HEK293 (cell line): ENCODE results near the gene STX11.

Experiments
- REST ChIP-seq: fragments of 450-650 bp; formaldehyde crosslinking; IDR thresholded peaks from 2 replicates; pipeline ENCODE4 v1.5.1; 2016; ENCODE audit warnings: missing biosample characterization, missing genetic modification characterization
- ZBTB21 ChIP-seq: fragments of 450-650 bp; formaldehyde crosslinking; IDR thresholded peaks from 2 replicates; pipeline ENCODE4 v1.5.1; 2017; ENCODE audit warnings: missing biosample characterization, missing genetic modification characterization
- ZNF221 ChIP-seq: fragments of 450-650 bp; formaldehyde crosslinking; IDR thresholded peaks from 2 replicates; pipeline ENCODE4 v1.5.1; 2017; ENCODE audit warnings: missing biosample characterization, missing genetic modification characterization, borderline replicate concordance
- ZNF274 ChIP-seq, 2 experiments: fragments of 200-500 bp in 1 of 2; fragments of 450-650 bp in 1 of 2; sonication (Bioruptor generic) in 1 of 2; formaldehyde crosslinking in 1 of 2; IDR thresholded peaks; 2 replicates each; pipeline versions ENCODE4 v1.5.1 to v1.6.1; 2014 to 2016; ENCODE audit warnings: borderline replicate concordance in 1 of 2, inconsistent platforms in 1 of 2, low read length in 1 of 2, missing biosample characterization in 1 of 2, missing genetic modification characterization in 1 of 2
- ZNF488 ChIP-seq: fragments of 450-650 bp; formaldehyde crosslinking; IDR thresholded peaks from 2 replicates; pipeline ENCODE4 v1.5.1; 2016; ENCODE audit warnings: missing biosample characterization, missing genetic modification characterization
- ZNF776 ChIP-seq: fragments of 450-650 bp; formaldehyde crosslinking; IDR thresholded peaks from 2 replicates; pipeline ENCODE4 v1.5.0; 2017; ENCODE audit warnings: missing biosample characterization, missing genetic modification characterization, borderline replicate concordance
- TF ChIP-seq, protein P1 (sequence below): fragments of 450-650 bp; formaldehyde crosslinking; IDR thresholded peaks from 2 replicates; pipeline ENCODE4 v1.5.1; 2016; ENCODE audit warnings: missing biosample characterization, missing genetic modification characterization

DNA sequence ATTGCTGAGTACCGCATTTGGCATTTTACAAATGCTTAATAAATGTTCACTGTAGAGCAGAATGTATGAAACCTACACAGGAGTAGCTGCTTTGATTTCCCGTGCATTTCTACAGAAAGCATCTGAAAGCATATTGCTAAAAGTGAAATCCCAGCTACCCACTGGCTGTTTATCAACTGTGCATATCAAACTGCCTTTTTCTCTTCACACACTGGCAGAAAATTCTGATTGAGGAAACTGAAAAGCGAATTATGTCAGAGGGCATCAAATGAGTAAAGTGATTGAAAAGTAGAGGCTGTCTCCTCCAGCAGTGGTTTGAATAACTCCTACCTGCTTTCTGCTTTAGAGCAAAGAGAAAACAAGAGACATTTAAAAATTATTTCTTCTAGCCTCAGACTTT lies 28.0 kb downstream of the STX11 start:
- no peak for TF ChIP-seq ZNF776 (tag by site-specific recombination)
- TF ChIP-seq, protein P1, sequence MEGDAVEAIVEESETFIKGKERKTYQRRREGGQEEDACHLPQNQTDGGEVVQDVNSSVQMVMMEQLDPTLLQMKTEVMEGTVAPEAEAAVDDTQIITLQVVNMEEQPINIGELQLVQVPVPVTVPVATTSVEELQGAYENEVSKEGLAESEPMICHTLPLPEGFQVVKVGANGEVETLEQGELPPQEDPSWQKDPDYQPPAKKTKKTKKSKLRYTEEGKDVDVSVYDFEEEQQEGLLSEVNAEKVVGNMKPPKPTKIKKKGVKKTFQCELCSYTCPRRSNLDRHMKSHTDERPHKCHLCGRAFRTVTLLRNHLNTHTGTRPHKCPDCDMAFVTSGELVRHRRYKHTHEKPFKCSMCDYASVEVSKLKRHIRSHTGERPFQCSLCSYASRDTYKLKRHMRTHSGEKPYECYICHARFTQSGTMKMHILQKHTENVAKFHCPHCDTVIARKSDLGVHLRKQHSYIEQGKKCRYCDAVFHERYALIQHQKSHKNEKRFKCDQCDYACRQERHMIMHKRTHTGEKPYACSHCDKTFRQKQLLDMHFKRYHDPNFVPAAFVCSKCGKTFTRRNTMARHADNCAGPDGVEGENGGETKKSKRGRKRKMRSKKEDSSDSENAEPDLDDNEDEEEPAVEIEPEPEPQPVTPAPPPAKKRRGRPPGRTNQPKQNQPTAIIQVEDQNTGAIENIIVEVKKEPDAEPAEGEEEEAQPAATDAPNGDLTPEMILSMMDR (tag by site-specific recombination), result no peak
- TF ChIP-seq ZNF274 (IDR thresholded peaks at IDR 0.05; ENCODE audit: low read length), result no peak
- TF ChIP-seq ZNF274 (tag by site-specific recombination; IDR thresholded peaks at IDR 0.05; ENCODE audit: borderline replicate concordance), result no peak
- no peak for TF ChIP-seq ZNF221 (tag by site-specific recombination)
- no peak for TF ChIP-seq ZBTB21
- TF ChIP-seq REST (tag by site-specific recombination), result no peak
- no peak for TF ChIP-seq ZNF488
